Jurkat, Clone E6-1 (cell line): Measurements from ENCODE around the gene LHX4.

Experiments
- DNase-seq: peaks from one replicate; pipeline ENCODE4 v3.0.0-alpha.2; 2011; ENCODE audit warnings: low read depth, low spot score
- H3K4me3 ChIP-seq: 2 replicates; pipeline ENCODE4 v1.5.1; 2011; ENCODE audit warnings: mild to moderate bottlenecking, low read length, control low read depth, moderate library complexity

LHX4 gene

DNA sequence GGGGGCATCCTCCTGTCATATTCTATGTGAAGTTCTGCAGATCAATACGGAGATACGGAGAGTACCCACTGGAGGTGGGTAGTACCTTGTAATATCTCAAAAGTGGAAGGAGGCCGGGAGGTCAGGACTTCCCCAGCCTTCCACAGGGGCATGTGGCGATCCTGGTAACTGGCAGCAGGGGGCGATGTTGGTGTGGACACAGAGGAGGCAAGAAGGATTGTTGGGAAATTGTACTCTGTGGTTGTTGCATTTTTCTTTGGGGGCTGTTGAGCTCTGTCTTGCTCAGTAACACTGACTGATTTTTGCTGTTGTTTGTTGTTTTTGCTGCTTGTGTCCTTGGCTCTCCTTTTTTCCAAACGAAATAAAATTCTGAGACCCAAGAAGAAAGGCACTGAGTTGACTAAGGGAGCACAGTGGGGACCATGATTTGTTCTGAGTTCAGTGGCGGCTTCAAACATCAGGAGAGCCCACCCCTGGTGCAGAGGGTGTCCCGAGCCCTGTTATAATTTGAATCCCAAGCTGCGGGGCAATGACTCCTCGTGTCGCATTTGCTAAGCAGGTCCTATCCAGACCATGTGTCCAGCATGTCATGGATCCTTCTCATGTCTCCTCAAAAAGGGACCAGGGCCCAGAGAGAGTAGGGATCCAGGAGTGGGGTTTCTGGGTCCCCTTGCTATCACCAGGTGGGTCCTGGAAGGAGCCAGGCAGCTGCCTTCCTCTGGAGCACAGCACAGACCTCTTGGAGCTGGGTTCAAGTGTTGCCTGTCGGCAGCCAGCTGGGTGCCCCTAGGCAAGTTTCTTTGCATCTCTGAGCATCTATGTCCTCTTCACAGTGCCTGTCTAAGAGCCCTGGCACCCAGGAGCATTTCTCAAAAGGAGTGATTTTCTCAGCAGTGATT is 22.8 kb downstream of the LHX4 start:
- H3K4me3 ChIP-seq, result no peak overlapping the region

DNA sequence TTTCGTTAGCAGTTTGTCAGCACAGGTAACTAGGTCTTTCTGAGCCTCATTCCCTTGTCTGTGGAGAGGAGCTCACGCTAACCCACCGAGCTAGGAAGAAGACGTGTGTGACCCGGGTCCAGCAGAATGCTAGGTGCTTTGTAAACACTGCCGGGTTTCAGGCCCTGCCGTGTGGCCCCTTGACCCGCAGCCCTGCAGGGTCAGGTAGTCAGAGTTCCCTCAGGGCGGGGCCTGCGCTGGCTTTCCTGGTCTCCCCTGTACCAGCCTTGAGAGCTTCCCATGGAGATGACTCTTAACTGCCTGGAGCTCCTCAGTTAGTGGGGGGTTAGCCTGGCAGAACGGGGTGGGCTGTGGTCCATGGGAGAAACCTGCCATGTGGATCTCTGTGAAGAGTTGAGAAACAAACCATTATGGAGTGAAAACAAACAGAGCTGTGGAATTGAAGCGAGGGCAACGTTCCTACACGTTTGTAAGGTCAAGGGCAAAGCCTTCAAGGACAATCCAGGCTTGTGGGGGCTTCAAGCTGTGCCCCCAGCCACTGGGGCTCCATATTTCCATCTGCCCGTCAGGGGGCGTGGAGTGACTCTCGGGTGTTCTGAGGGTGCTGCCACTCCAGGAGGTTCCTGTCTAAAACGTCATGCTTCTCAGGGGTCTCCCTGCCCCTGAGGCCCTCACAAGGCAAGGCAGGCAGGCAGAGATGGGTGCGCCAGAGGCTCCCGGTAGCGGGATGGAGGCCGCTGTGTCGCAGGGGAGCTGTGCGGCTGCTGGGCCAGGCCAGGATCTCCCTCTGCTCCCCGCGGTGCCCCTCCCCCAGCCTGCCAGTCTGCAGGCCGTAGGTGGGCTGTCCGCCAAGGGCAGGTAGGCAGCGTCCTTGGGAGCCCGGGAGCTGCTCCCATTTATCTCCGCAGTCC is 23.8 kb downstream of the LHX4 start:
- no peak for DNase-seq

More for the DNA sequence above, 22.8 kb downstream of the LHX4 start:
- DNase-seq, result peak; percentile 63

DNA sequence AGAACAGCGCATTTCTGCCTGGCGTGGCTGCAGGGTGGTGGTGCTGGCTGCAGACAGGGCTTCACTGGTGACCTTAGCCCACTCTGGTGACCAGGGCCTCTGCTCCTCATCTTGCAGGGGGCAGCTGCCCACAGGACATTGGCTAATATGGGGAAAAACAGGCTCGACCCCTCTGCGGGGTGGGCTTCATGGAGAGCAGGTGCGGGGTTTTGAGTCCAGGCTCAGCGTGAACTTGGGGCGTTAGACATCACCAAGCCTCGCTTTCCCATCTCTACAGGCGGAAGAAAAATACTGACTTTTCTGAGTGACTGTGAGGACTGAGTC is 24.4 kb downstream of the LHX4 start:
- no peak for DNase-seq
- H3K4me3 ChIP-seq, result no peak overlapping the region

More for the DNA sequence above, 23.8 kb downstream of the LHX4 start:
- no peak overlapping the region for H3K4me3 ChIP-seq

GRCh38 chr1:180254854-180255253 is 24.8 kb downstream of the LHX4 start:
- DNase-seq, result no peak
- no peak overlapping the region for H3K4me3 ChIP-seq

- H3K4me3 ChIP-seq, result no peak overlapping the region
- no peak for DNase-seq
These were observed 25.7 kb downstream of the LHX4 start for GRCh38 chr1:180255536-180256340.

GRCh38 chr1:180256341-180257027 is 26.4 kb downstream of the LHX4 start:
- H3K4me3 ChIP-seq, result no peak overlapping the region
- DNase-seq, result no peak

DNA sequence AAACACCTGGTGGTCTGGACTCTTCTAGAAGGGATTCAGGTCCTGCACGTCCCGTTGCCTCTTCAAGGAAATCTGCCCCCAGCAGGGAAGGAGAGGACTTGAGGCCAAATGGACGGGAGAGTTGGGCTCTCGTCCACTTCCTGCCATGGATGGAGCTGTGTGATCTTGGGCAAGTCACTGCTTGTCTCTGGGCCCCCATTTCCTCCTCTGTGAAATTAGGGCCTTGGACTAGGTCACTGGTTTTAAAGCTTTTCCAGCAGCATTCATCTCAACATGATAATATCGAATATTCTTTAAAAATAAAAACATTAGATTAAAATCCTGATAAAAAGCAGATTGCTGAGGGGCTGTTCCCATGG is 26.9 kb downstream of the LHX4 start:
- H3K4me3 ChIP-seq, result no peak overlapping the region
- no peak for DNase-seq

DNA sequence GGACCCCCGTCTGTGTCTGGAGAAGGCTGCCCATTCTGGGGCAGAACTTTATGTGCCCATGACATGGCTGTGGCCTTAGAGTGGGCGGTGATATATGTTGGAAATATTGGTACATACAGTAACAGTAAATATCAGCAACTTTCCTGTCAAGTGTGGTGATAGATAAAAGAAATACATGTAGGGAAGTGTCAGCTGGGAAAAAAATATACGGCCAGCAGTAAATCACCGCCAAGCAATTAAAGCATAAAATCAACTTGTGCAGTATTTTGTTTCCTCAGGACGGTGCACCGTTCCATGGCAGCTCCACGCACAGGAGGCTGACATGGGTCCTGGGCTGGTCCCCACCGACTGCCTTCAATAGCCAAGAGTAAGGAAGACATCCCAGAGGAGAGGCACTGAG is 27.4 kb downstream of the LHX4 start:
- DNase-seq, result no peak
- no peak overlapping the region for H3K4me3 ChIP-seq

GRCh38 chr1:180258290-180258689 is 28.2 kb downstream of the LHX4 start:
- DNase-seq, result no peak
- no peak overlapping the region for H3K4me3 ChIP-seq

GRCh38 chr1:180258935-180259334 is 28.9 kb downstream of the LHX4 start:
- no peak overlapping the region for H3K4me3 ChIP-seq
- DNase-seq, result no peak

DNA sequence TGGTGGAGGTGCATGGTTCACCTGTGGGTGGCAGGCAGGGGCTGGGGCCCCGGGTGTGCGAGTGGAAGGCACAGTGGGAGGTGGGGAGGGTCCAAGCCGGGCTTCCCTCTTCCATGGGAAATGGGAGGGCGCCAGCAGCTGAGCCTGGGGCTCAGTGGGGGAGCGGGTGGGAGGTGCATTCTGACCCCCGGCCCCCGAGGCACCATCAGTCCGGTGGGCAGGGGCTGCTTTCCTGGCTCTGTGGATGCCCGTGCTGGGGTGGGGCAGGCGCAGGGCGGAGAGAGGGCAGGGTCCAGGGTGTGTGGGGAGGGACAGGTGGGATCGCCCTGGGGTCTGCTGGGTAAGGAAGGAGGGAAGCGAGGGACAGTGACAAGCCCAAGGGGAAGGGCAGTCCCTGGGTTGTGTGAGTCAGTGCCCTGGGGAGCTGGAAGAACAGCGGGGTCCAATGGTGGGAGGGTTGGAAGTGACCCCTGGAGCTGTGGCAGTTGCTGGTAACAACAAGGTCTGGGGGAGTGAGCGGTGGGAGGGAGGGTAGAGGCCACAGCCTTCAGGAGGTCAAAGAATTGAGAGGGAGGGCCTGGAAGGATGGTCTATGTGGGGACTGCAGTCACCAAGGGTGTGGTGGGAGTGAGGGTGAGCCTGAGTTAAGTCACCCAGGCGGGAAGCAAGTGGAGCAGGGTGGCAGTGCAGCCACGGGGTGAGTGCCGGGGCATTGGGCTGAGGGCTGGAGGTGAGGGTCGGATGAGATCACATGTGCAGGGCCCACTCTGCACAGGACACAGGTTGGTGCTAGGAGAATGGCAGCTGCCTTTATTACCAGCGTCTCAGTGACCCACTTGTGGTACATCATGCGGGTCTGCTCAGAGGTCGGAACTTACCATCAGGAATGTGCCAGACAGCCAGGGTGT is 29.6 kb downstream of the LHX4 start:
- no peak for DNase-seq
- H3K4me3 ChIP-seq, result no peak overlapping the region

DNA sequence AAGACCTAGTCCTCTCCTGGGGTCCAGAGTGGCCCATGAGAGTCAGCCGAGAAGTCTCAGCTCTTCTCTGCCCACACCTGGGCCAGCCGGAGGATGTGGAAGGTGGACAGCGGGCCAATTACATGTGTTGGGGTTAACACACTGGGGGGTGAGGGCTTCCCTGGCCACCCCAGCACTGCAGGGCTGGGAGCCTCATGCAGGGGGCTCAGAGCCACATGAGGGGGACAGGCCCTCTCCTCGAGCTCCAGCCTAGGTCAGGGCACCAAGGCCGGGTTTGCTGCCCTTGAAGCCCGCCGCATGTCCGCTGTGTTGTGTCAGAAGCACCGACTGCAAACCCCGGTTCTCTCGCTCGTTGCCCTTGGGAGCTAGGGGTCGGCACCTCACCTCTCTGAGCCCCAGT is 30.5 kb downstream of the LHX4 start:
- H3K4me3 ChIP-seq, result no peak overlapping the region
- no peak for DNase-seq

- H3K4me3 ChIP-seq, result no peak overlapping the region
- DNase-seq, result no peak
These were observed 31.0 kb downstream of the LHX4 start for GRCh38 chr1:180261030-180261429.

DNA sequence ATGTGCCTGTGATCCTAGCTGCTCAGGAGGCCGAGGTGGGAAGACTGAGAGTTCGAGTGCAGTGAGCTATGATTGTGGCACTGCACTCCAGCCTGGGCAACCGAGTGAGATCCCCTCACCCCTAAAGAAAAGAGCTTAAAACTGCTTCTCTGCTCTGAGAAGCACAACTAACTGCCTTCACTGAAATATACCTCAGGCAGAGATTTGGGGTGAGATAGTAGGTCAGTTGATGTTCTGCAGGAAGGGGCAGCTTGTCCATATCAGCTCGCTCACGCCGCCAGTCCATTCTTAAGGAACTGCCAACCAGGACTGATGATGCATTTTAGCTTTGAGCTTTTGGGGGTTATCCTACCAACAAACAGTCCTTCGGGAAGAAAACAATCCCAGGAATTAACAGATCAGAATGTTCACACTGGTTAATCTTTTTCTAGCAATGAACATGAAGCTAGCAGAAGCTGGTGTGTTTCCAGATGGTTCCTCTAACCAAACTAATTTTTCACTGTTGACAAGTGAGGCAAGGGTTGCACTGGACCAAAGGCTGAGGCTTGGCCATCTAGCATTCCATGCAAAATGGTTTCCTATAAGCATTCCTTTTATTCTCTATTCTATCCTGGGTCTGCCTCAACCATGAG is 31.6 kb downstream of the LHX4 start:
- H3K4me3 ChIP-seq, result no peak overlapping the region
- no peak for DNase-seq

GRCh38 chr1:180262628-180263488 is 32.8 kb downstream of the LHX4 start:
- DNase-seq, result no peak
- H3K4me3 ChIP-seq, result no peak overlapping the region

DNA sequence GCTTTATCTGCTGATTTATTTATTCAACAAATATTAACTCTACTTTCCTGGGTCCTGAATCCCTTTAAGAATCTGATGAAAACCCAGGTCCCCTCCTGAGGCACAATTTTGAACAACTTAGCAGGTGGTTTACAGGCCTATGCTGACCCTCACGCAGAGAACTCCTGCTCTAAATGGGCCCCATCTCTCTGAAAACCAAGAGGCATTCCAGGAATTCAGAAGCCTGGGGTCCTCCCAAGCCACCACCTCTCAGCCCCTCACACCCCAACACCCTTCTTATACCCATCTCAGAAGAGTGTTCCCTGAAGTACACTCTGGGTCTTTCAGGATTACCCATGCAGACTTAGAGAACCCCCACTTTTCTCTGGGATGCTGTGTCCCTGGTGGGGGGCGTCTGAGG is 34.5 kb downstream of the LHX4 start:
- no peak for DNase-seq
- H3K4me3 ChIP-seq, result no peak overlapping the region

DNA sequence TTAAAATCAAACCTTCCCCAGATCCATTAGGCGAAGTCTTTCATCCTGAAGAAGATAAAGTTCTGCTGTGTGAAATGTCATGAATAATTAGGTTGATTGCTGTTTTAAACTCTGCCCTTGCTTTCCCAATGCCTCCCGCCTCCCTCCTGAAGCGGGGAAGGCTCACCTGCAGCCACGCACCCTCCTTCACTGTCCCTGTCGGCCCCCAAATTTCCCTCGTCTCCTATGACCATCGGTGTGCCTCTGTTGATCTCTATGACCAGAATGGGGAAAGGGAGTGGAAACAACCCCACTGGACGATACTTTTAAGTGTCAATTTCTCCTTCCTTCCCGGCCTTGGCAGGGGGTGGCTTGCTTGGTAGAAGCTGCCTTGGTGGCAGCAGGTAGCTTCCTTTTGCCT is 35.1 kb downstream of the LHX4 start:
- H3K4me3 ChIP-seq, result no peak overlapping the region
- no peak for DNase-seq
